GM19351 (cell line): ENCODE results near the gene CCNY.
"Not testable (repeated sequence)": the region's sequence is repeated elsewhere in the genome, so short reads cannot be mapped to it uniquely, and the experiment has no call there.

Experiments
- ATAC-seq: cut with Tn5 transposase; IDR thresholded peaks from one replicate; pipeline ENCODE4 v1.9.1; 2021; ENCODE audit warnings: mild to moderate bottlenecking, moderate library complexity; ENCODE audit not compliant: unreplicated experiment

Gene CCNY

DNA sequence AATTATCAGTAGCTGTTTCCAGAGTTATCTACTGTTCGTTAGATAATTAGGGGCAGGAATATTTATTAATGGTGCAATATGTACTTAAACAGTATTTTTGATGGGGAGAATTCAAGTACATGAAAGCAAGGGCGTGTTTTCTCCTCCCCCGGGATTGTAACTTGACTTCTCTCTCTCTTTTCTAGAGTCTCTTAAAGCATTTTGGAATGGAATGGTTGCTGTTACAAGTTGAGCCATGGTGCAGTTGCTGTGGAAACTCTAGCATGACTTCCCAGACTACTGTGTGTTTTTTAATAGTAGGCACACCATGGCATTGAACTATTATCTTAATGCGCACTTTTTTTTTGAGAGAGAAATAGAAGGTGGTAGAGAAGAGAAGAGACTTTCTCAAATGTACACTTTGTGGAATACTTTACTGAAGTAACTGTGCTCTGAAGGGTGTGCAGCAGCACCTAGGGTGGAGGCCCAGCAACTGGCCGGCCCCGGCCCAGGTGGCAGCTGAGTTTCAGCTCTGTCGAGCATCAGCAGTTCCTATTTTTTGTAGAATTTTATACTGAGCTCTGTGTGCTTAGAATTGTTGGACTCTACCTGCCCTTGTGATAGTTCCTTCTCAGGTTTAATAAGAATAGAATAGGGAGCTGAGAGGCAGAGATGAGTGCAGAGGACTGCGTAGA lies 64.4 kb downstream of the CCNY start:
- no peak for ATAC-seq

DNA sequence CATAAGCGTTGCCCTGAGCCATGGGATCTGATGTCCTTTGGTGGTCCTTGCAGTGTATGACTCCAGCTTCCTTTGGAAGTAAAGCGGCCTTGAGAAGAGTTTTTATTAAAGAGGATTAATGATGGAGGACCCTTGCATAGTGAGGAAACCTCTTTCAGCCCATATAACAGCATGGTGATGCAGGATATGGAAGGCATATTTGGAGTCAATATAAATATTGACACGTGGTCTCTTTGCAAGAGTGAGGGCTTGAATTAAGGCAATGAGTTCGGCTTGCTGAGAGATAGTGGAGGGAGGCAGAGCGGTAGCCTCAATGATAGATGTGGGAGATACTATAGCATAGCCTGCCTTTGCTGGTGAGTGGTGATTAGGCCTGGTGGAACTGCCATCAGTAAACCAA lies 67.2 kb downstream of the CCNY start:
- ATAC-seq = not testable (repeated sequence)

DNA sequence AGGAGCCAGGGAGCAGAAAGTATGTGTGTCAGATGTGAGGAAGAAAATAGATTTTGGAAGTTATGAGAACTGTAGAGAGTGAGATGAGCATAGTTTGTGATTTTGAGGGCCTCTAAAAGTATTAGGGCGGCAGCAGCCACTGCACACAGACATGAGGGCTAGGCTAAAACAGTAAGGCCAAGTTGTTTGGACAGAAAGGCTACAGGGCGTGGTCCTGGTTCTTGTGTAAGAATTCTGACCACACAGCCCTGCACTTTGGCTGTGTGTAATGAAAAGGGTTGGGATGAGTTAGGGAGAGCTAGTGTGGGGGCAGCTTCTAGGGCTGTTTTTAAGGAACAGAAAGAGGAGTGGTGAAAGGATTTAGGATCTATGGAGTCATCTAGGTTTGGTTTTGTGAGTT lies 67.8 kb downstream of the CCNY start:
- ATAC-seq = not testable (repeated sequence)

- ATAC-seq = not testable (repeated sequence)
These were observed 69.8 kb downstream of the CCNY start for GRCh38 chr10:35406003-35406630.

DNA sequence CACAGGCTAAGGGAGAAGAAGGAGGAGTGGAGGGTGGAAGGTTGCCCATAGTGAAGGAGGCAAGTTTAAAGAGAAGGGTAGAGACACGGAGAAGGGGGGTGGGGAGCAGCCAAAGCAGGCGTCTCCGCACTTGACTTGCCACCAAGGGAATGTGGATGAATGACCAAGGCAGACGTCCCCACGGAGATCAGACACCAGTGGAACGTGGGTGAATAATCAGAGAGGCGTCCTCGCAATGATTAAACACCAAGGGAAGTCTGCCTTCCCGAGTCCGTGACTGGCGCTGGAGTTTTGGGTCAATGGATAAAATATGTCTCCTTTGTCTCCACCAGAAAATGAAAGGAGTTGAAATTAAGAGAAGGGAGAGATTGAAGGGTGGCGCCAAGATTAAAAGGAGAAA lies 71.4 kb downstream of the CCNY start:
- ATAC-seq = not testable (repeated sequence)

DNA sequence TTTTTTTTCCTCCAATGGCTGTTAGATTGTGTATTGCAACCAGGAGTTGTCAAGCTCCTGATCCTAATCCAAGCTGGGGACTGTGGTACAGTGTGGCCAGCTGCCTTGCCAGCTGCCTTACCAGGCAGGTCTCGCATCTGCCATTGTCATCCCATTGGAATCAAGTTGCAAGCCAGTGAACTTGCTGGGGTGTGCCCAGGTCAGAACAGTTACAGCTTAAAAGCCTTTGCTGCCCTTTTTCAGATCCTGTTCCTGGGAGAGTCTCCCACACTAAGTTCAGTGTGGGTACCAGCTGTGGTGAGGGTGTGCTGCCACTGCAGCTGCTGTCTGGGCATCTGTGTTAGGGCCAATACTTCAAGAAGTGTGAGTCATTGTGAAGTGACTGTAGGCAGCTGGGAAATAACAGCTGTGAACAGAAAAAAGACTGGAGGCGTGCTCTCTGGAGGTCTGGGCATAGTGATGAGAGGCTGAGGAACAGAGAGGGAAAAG lies 72.8 kb downstream of the CCNY start:
- ATAC-seq = no peak

DNA sequence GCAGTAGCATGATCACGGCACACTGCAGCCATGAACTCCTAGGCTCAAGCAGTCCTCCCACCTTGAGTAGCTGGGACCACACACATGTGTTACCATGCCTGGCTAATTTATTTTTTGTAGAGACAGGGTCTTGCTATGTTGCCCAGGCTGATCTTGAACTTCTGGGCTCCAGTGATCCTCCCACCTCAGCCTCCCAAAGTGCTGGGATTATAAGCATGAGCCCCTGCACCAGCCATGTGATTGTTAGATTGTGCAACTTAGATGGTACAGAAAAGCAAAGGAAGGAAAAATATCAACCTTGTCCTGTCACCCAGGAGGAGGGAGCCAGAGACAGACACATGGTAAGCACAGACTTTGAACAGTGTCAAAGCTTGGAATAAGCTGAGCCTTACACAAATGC lies 73.5 kb downstream of the CCNY start:
- no peak for ATAC-seq

GRCh38 chr10:35412003-35412723 lies 75.9 kb downstream of the CCNY start:
- no peak for ATAC-seq

GRCh38 chr10:35412900-35413491 lies 76.7 kb downstream of the CCNY start:
- ATAC-seq = no peak

- no peak for ATAC-seq
These were observed 77.9 kb downstream of the CCNY start for GRCh38 chr10:35413985-35414861.

DNA sequence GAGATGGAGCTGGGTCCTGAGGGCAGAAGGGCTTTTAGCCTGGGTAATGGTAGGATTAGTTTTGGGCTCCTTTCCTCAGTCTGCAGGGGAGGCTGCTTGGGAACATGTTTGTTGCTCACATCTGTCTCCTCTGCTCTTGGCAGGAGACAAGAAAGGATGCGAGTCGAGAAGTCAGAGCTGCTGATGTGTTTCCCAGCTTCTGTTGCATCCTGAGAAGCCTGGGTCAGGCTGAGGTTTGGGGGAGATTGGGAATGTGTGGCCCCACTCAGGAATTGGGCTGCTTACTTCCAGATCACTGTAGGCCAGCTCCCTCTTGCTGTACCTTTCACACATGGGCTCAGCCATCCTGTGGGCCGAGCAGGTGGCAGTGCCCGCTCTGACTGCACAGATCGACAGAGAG lies 79.2 kb downstream of the CCNY start:
- no peak for ATAC-seq

DNA sequence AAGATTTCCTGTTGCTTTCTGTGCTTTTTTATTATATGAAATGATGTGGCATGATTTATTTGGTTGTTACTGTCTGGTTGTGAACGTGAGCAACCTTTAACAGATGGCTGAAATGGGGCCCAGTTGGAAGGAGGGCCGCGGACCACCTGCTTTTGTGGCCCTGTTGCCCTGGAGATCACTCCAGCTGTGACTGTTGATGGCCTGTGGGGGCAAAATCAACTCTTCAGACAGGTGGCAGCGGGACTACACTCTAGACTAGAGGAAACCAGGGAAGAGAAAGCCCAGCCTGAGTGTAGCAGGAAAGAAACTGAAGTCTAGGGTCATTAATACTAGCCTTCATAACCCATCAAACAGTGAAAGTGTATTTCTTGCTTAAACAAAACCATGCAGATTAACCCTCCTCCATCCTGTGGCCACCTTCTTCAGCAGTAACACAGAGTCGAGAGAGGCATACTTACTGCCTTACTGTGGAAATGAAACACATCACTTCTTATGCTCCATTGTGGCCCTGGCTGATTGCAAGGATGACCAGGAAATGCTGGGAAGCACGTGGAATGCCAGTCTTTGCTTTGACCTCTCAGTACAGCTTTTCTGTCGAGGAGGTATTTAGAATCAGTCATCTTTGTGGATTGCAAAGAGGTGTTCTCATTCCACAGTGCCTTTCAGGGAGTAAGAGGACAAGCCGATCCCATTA lies 80.5 kb downstream of the CCNY start:
- no peak for ATAC-seq

DNA sequence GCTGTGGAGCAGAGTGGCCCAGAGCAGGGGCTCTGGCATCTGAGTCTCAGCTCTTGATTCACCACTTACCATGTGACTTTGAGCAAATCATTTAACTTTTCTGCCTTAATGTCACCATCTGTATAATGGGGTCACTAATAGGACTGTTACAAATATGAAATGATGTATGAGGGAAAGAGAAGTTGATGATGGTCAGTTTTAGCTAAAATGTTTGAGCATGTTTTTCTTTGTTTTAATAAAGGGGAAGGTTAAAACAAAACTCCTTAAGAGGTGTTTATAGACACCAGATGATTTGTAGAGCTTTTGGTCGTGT lies 81.0 kb downstream of the CCNY start:
- ATAC-seq = no peak

- no peak for ATAC-seq
These were observed 81.5 kb downstream of the CCNY start for GRCh38 chr10:35417795-35418194.

DNA sequence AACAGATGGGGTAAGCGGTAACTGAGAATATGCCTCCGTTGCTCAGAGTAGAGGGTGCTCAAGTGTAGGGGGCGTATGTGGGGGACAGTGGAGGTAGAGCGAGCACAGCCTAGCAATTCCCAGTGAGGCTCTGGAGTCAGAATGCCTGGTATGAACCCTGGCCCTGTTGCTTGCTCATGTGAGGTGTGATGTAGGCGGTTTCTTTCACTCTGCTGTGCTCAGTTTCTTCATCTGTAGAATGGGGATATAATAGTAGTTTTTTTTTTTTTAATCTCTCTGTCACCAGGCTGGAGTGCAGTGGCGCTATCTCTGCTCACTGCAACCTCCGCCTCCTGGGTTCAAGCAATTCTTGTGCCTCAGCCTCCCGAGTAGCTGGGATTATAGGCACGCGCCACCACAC lies 82.3 kb downstream of the CCNY start:
- not testable (repeated sequence) for ATAC-seq

- no peak for ATAC-seq
These were observed 83.7 kb downstream of the CCNY start for GRCh38 chr10:35420044-35420443.

GRCh38 chr10:35420827-35421552 lies 84.7 kb downstream of the CCNY start:
- ATAC-seq = no peak

DNA sequence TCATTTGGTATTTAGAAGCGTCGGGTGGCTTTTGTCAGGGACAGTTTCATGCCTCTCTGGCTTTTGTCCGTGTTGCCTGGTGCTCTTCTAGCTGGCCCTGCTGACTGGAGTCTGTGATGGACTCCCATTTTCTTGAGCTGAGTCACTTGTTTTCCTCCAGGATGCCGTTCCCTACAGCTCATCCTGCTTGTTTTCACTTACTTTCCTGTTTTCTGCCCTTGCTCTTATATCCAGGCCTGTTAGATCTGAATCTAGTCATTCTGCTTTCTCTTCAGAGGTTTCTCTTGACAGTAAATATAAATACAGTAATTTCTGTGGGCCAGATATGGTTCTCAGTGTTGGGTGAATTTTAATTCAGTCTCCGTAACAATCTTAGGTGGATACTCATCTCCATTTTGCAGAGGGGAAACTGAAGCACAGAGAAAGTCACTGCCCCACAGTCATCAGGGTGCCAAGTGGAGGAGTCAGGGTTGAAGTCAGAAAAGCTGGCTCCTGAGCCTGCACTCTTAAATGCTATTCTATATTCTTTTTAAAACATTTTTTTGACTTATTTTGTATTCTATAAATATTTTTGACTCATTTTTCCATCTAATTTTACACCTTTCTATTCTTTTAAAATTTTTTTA lies 85.4 kb downstream of the CCNY start:
- ATAC-seq = no peak

GRCh38 chr10:35422228-35422627 lies 85.9 kb downstream of the CCNY start:
- ATAC-seq = no peak
